ENCODE measurements around the gene C1QTNF9B. TPM values are rescaled to one million over a fixed set of nuclear protein-coding genes. Genes with fewer than 3 reads are reported as not detected.
A peak's percentile ranks its signal among the peaks of the same experiment; 100 is the strongest.
"Not testable (repeated sequence)": the region's sequence is repeated elsewhere in the genome, so short reads cannot be mapped to it uniquely, and the experiment has no call there.

The C1QTNF9B gene
- not detected in 2 replicates for total RNA-seq (2014; rRNA removed; shearing (Covaris generic))

- DNase-seq (ENCODE audit: low read depth) = not testable (repeated sequence)
Observed at GRCh38 chr13:23897452-23897919, at the start of gene C1QTNF9B. Gene C1QTNF9B, minus strand, starts transcription at chr13:23897502.

- no peak for DNase-seq (ENCODE audit: low read depth)
Observed at GRCh38 chr13:23946900-23947299, 49.6 kb upstream of the C1QTNF9B start.

- DNase-seq (ENCODE audit: low read depth) = no peak
Observed at GRCh38 chr13:23946067-23946466, 48.8 kb upstream of the C1QTNF9B start.

- DNase-seq (ENCODE audit: low read depth) = no peak
Observed at GRCh38 chr13:23945612-23946011, 48.3 kb upstream of the C1QTNF9B start.

GRCh38 chr13:23941211-23941610 lies 43.9 kb upstream of the C1QTNF9B start:
- DNase-seq (ENCODE audit: low read depth) = no peak

GRCh38 chr13:23939666-23940065 lies 42.4 kb upstream of the C1QTNF9B start:
- DNase-seq (ENCODE audit: low read depth) = not testable (repeated sequence)

GRCh38 chr13:23934520-23934919 lies 37.2 kb upstream of the C1QTNF9B start:
- no peak for DNase-seq (ENCODE audit: low read depth)

GRCh38 chr13:23928985-23929384 lies 31.7 kb upstream of the C1QTNF9B start:
- peak; percentile 58 for DNase-seq (ENCODE audit: low read depth)

GRCh38 chr13:23923031-23923430 lies 25.7 kb upstream of the C1QTNF9B start:
- DNase-seq (ENCODE audit: low read depth) = no peak

GRCh38 chr13:23922005-23922932 lies 25.0 kb upstream of the C1QTNF9B start:
- no peak for DNase-seq (ENCODE audit: low read depth)

GRCh38 chr13:23921451-23921888 lies 24.2 kb upstream of the C1QTNF9B start:
- peak; percentile 47 for DNase-seq (ENCODE audit: low read depth)

GRCh38 chr13:23919006-23919405 lies 21.7 kb upstream of the C1QTNF9B start:
- DNase-seq (ENCODE audit: low read depth) = no peak

GRCh38 chr13:23918208-23918607 lies 20.9 kb upstream of the C1QTNF9B start:
- DNase-seq (ENCODE audit: low read depth) = no peak

GRCh38 chr13:23915308-23915707 lies 18.0 kb upstream of the C1QTNF9B start:
- peak; percentile 45 for DNase-seq (ENCODE audit: low read depth)

GRCh38 chr13:23912469-23912868 lies 15.2 kb upstream of the C1QTNF9B start:
- DNase-seq (ENCODE audit: low read depth) = no peak

- no peak for DNase-seq (ENCODE audit: low read depth)
Observed at GRCh38 chr13:23909606-23910005, 12.3 kb upstream of the C1QTNF9B start.

GRCh38 chr13:23905766-23906165 lies 8.5 kb upstream of the C1QTNF9B start:
- DNase-seq (ENCODE audit: low read depth) = peak; percentile 52

GRCh38 chr13:23903906-23904280 lies 6.6 kb upstream of the C1QTNF9B start:
- no peak for DNase-seq (ENCODE audit: low read depth)

GRCh38 chr13:23902975-23903905 lies 5.9 kb upstream of the C1QTNF9B start:
- DNase-seq (ENCODE audit: low read depth) = no peak

GRCh38 chr13:23901365-23901764 lies 4.1 kb upstream of the C1QTNF9B start:
- DNase-seq (ENCODE audit: low read depth) = no peak

GRCh38 chr13:23899555-23899954 lies 2.3 kb upstream of the C1QTNF9B start:
- DNase-seq (ENCODE audit: low read depth) = peak; percentile 47

- no peak for DNase-seq (ENCODE audit: low read depth)
Observed at GRCh38 chr13:23898101-23898500, 799 bp upstream of the C1QTNF9B start.

Data from M059J (cell line).